ENCODE measurements around the gene ARHGEF1. TPM values are rescaled to one million over a fixed set of nuclear protein-coding genes. Genes with fewer than 3 reads are reported as not detected.
A peak's percentile ranks its signal among the peaks of the same experiment; 100 is the strongest.

Gene ARHGEF1
- total and polyA plus RNA-seq, 2 donors (not counting 1 experiment from before 2014, with no cell fraction given), result 646 to 886 TPM

GRCh38 chr19:41944336-41944735 is 61.4 kb downstream of the ARHGEF1 start:
- H3K27me3 ChIP-seq (replicated peaks in 1 of 4; ENCODE audit: control extremely low read depth in 1 of 4, control insufficient read depth in 3 of 4, insufficient read depth in 4 of 4, low read length in 3 of 4), result no peaks in the 10 kb centered on the region
- H3K27ac ChIP-seq (ENCODE audit: low read length in 2 of 2), result peak overlapping the region; percentile 94 to 96
- POLR2A ChIA-PET, result interaction anchor here (0.6 to 4.4 kb wide), 11 partner anchors 10 to 1581 kb away, joined by 3 to 94 read pairs (median 7); partner anchors contain the start of genes ARHGEF1, CD79A, ERFL and RABAC1
- ATAC-seq (ENCODE audit: low read depth), result no peak
- Mint-ChIP-seq H3K9me3 (ENCODE audit: insufficient read depth) (no peaks in the 10 kb centered on the region), H3K4me1 (peaks cover 67% of the 10 kb centered on the region), H3K27ac (peak overlapping the region; percentile 100), H3K4me3 (peak overlapping the region; percentile 81), H3K27me3 (no peaks in the 10 kb centered on the region)
- H2AFZ ChIP-seq (ENCODE audit: insufficient read depth, low read depth, low read length, poor library complexity, severe bottlenecking), result no peak overlapping the region
- peak overlapping the region; percentile 72 for H3K4me2 ChIP-seq (replicated peaks; ENCODE audit: low read depth, low read length, poor library complexity, severe bottlenecking)
- peak; percentile 67 for DNase-seq
- H4K20me1 ChIP-seq (ENCODE audit: control insufficient read depth, insufficient read depth, low read length, poor library complexity, severe bottlenecking), result no peaks in the 10 kb centered on the region
- H3K9me3 ChIP-seq (ENCODE audit: control extremely low read depth in 1 of 3, control insufficient read depth in 2 of 3, insufficient read depth in 1 of 3, low read length in 2 of 3), result no peaks in the 10 kb centered on the region
- H3K4me1 ChIP-seq (ENCODE audit: control insufficient read depth in 2 of 2, insufficient read depth in 2 of 2, low read length in 2 of 2), result peaks cover 61 to 73% of the 10 kb centered on the region in 2 donors
- WGBS (ENCODE audit: insufficient coverage), result 69% methylated on average over 2 of the region's 2 CpGs
- H3K4me3 ChIP-seq (ENCODE audit: control extremely low read depth in 1 of 5, extremely low read depth in 1 of 5, insufficient read depth in 1 of 5, low read depth in 2 of 5, low read length in 4 of 5), result peak overlapping the region in 1 of 5 experiments; percentile 40
- no peaks in the 10 kb centered on the region for H3K36me3 ChIP-seq (replicated peaks in 1 of 2; ENCODE audit: control extremely low read depth in 1 of 2, control insufficient read depth in 1 of 2, extremely low read depth in 1 of 2, insufficient read depth in 2 of 2, low read length in 1 of 2)
- TF ChIP-seq, protein P1, sequence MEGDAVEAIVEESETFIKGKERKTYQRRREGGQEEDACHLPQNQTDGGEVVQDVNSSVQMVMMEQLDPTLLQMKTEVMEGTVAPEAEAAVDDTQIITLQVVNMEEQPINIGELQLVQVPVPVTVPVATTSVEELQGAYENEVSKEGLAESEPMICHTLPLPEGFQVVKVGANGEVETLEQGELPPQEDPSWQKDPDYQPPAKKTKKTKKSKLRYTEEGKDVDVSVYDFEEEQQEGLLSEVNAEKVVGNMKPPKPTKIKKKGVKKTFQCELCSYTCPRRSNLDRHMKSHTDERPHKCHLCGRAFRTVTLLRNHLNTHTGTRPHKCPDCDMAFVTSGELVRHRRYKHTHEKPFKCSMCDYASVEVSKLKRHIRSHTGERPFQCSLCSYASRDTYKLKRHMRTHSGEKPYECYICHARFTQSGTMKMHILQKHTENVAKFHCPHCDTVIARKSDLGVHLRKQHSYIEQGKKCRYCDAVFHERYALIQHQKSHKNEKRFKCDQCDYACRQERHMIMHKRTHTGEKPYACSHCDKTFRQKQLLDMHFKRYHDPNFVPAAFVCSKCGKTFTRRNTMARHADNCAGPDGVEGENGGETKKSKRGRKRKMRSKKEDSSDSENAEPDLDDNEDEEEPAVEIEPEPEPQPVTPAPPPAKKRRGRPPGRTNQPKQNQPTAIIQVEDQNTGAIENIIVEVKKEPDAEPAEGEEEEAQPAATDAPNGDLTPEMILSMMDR (IDR thresholded peaks at IDR 0.05), result no peak
- no peak for TF ChIP-seq EZH2 (IDR thresholded peaks at IDR 0.05; ENCODE audit: borderline replicate concordance, insufficient read depth, low read depth, low read length, poor library complexity, severe bottlenecking)
- H3K79me2 ChIP-seq (ENCODE audit: control insufficient read depth, insufficient read depth, low read length), result peaks cover 11% of the 10 kb centered on the region
- intact Hi-C loops (cut with micrococcal nuclease), result loop anchor here (2.0 kb wide), 2 partner anchors 14 to 16 kb away; partner anchors contain the start of genes ERFL and RABAC1
- CTCF ChIA-PET, result interaction anchor here (0.6 to 14.8 kb wide), 7 partner anchors 11 to 84 kb away, joined by 3 to 331 read pairs (median 39); partner anchors contain the start of genes CD79A, RABAC1 and RPS19
- peak overlapping the region; percentile 33 for H3K9ac ChIP-seq (ENCODE audit: low read length)

GRCh38 chr19:41945135-41945766 is 62.3 kb downstream of the ARHGEF1 start:
- peaks cover 71% of the 10 kb centered on the region for H3K4me1 Mint-ChIP-seq
- no peaks in the 10 kb centered on the region for H3K9me3 Mint-ChIP-seq (ENCODE audit: insufficient read depth)
- Histone ChIP-seq H4K20me1 (ENCODE audit: control insufficient read depth, insufficient read depth, low read length, poor library complexity, severe bottlenecking) (no peaks in the 10 kb centered on the region), H3K9me3 (ENCODE audit: control extremely low read depth in 1 of 3, control insufficient read depth in 2 of 3, insufficient read depth in 1 of 3, low read length in 2 of 3) (no peaks in the 10 kb centered on the region), H3K9ac (ENCODE audit: low read length) (peak overlapping the region; percentile 33), H3K4me3 (ENCODE audit: control extremely low read depth in 1 of 5, extremely low read depth in 1 of 5, insufficient read depth in 1 of 5, low read depth in 2 of 5, low read length in 4 of 5) (peak overlapping the region in 1 of 5 experiments; percentile 23), H3K79me2 (ENCODE audit: control insufficient read depth, insufficient read depth, low read length) (peaks cover 14% of the 10 kb centered on the region), H3K4me1 (ENCODE audit: control insufficient read depth in 2 of 2, insufficient read depth in 2 of 2, low read length in 2 of 2) (peaks cover 57 to 71% of the 10 kb centered on the region in 2 donors), H3K27ac (ENCODE audit: low read length in 2 of 2) (peak overlapping the region; percentile 94 to 96), H3K36me3 (replicated peaks in 1 of 2; ENCODE audit: control extremely low read depth in 1 of 2, control insufficient read depth in 1 of 2, extremely low read depth in 1 of 2, insufficient read depth in 2 of 2, low read length in 1 of 2) (no peaks in the 10 kb centered on the region), H2AFZ (ENCODE audit: insufficient read depth, low read depth, low read length, poor library complexity, severe bottlenecking) (no peak overlapping the region), H3K4me2 (replicated peaks; ENCODE audit: low read depth, low read length, poor library complexity, severe bottlenecking) (peak overlapping the region; percentile 72), H3K27me3 (replicated peaks in 1 of 4; ENCODE audit: control extremely low read depth in 1 of 4, control insufficient read depth in 3 of 4, insufficient read depth in 4 of 4, low read length in 3 of 4) (no peaks in the 10 kb centered on the region)
- TF ChIP-seq, protein P1 (IDR thresholded peaks at IDR 0.05), result no peak
- no peak for TF ChIP-seq EZH2 (IDR thresholded peaks at IDR 0.05; ENCODE audit: borderline replicate concordance, insufficient read depth, low read depth, low read length, poor library complexity, severe bottlenecking)
- peak overlapping the region; percentile 81 for H3K4me3 Mint-ChIP-seq
- 3% methylated on average over 4 of the region's 8 CpGs for WGBS (ENCODE audit: insufficient coverage)
- DNase-seq (peak; percentile 97), ATAC-seq (ENCODE audit: low read depth) (peak; percentile 87)
- H3K27me3 Mint-ChIP-seq, result no peaks in the 10 kb centered on the region
- intact Hi-C loops (cut with micrococcal nuclease), result loop anchor here (1.0 to 2.0 kb wide), 4 partner anchors 14 to 68 kb away; partner anchors contain the start of genes CD79A, ERFL and RABAC1
- CTCF ChIA-PET, result interaction anchor here (0.9 to 14.8 kb wide), 12 partner anchors 8 to 152 kb away, joined by 3 to 331 read pairs (median 11); partner anchors contain the start of genes CD79A, ERFL, RABAC1 and RPS19
- H3K27ac Mint-ChIP-seq, result peak overlapping the region; percentile 100
- POLR2A ChIA-PET, result interaction anchor here (0.6 to 4.4 kb wide), 18 partner anchors 8 to 610 kb away, joined by 3 to 94 read pairs (median 8); partner anchors contain the start of genes ARHGEF1, CD79A, ERFL and RABAC1
